HG03196 (cell line): ENCODE measurements around the gene FXN.
"Not testable (repeated sequence)": the region's sequence is repeated elsewhere in the genome, so short reads cannot be mapped to it uniquely, and the experiment has no call there.

Source experiments
- ATAC-seq: cut with Tn5 transposase; IDR thresholded peaks from one replicate; pipeline ENCODE4 v1.9.1; 2021; ENCODE audit not compliant: unreplicated experiment

Gene FXN

DNA sequence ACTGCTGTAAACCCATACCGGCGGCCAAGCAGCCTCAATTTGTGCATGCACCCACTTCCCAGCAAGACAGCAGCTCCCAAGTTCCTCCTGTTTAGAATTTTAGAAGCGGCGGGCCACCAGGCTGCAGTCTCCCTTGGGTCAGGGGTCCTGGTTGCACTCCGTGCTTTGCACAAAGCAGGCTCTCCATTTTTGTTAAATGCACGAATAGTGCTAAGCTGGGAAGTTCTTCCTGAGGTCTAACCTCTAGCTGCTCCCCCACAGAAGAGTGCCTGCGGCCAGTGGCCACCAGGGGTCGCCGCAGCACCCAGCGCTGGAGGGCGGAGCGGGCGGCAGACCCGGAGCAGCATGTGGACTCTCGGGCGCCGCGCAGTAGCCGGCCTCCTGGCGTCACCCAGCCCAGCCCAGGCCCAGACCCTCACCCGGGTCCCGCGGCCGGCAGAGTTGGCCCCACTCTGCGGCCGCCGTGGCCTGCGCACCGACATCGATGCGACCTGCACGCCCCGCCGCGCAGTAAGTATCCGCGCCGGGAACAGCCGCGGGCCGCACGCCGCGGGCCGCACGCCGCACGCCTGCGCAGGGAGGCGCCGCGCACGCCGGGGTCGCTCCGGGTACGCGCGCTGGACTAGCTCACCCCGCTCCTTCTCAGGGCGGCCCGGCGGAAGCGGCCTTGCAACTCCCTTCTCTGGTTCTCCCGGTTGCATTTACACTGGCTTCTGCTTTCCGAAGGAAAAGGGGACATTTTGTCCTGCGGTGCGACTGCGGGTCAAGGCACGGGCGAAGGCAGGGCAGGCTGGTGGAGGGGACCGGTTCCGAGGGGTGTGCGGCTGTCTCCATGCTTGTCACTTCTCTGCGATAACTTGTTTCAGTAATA is at the start of gene FXN:
FXN (plus strand) TSS at position 315 of the 871 bp plus-strand sequence; CDS start at position 346, 31 bp downstream.
- ATAC-seq: peak; percentile 95

- ATAC-seq: not testable (repeated sequence)
Measured at GRCh38 chr9:68986949-68987348, 48.6 kb upstream of the FXN start.

DNA sequence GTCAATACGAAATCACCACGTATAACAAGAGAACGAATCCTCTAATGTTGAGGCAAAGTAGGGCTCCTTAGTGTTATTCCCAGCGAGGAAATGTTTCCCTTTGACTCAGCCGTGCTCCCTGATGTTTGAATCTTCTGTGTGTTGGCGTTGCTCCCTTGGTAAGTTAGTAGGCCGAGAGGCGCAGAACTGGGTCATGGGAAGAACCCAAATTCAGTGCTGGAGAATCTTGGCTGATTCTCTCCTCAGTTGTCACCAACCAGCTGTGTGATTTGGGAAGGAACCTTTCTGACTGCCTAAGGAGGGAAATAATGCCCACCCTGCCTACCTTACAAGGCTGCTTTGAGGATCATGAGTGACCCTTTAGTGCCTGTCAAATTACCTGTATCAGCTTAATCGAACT is 44.1 kb upstream of the FXN start:
- ATAC-seq: no peak

- ATAC-seq: no peak
Measured at GRCh38 chr9:68995776-68996175, 39.8 kb upstream of the FXN start.

- no peak for ATAC-seq
Measured at GRCh38 chr9:68996462-68996861, 39.1 kb upstream of the FXN start.

- ATAC-seq: no peak
Measured at GRCh38 chr9:68997666-68998065, 37.9 kb upstream of the FXN start.

DNA sequence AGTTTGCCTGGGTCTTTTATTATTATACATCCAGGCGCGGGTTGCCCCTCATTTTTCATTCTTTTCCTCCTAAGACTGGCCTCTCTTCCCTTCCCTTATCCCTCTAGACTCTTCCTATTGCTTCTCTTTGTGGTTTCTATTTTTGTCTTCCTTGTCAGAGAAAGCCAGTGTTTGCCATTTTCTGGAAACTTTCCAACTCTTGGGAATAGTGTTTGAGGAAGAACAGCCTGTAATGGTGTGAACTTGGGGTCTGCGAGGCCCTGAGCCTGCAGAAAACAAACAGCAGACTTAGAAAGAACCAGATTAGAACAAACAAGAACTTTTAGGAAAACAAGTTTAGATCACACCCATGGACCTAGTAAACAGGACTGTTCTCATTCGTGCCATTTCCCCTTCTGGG is 37.2 kb upstream of the FXN start:
- ATAC-seq: no peak

- peak; percentile 43 for ATAC-seq
Measured at GRCh38 chr9:68998812-68999211, 36.7 kb upstream of the FXN start.

DNA sequence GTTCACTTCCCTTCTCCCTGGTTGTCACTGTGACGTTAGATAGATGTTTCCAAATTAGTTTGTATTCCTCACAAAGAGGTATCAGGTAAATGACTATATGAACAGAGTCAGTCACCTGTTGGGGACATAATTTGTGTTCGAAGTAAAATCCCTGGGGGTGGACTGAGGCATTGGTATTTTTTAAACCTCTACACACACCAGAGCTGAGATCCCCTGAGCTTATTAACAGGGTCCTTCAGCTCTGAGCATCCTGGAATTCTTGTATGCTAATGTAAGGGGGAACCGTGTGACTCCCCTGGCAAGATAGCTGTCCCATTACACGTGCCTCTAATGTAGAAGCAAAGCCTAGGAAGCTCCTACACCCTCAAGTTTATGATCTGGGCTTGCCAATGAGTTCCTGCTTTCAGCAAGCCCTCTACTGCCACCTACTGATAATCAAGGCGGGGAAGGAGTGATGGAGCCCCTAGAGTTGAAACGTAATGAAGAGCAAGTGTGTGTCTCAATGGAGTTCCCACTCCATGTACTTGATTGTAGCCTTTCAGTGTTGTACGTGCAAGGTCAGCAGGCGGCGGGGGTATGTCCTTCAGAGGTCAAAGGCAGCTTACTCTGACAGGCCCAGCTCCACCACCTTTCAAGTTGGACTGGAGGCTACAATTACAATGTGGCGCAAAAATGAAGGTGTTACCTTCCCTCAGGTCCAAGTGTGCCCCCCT is 36.0 kb upstream of the FXN start:
- ATAC-seq: peak; percentile 76

- ATAC-seq: no peak
Measured at GRCh38 chr9:69001921-69002320, 33.6 kb upstream of the FXN start.

- ATAC-seq: no peak
Measured at GRCh38 chr9:69003051-69003450, 32.5 kb upstream of the FXN start.

GRCh38 chr9:69004836-69005235 is 30.7 kb upstream of the FXN start:
- no peak for ATAC-seq

- no peak for ATAC-seq
Measured at GRCh38 chr9:69009708-69010107, 25.8 kb upstream of the FXN start.

GRCh38 chr9:69012696-69013381 is 22.7 kb upstream of the FXN start:
- no peak for ATAC-seq

DNA sequence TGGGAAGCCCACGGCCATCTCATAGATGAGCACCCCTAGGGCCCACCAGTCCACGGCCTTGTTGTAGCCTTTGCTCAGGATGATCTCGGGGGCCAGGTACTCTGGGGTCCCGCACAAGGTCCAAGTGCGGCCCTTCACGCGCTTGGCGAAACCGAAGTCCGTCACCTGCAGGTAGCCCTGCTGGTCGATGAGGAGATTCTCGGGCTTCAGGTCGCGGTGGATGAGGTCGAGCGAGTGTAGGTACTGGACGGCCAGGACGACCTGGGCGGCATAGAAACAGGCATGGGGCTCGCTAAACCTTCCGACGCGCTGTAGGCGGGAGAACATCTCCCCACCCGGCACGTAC is 22.2 kb upstream of the FXN start:
- no peak for ATAC-seq

DNA sequence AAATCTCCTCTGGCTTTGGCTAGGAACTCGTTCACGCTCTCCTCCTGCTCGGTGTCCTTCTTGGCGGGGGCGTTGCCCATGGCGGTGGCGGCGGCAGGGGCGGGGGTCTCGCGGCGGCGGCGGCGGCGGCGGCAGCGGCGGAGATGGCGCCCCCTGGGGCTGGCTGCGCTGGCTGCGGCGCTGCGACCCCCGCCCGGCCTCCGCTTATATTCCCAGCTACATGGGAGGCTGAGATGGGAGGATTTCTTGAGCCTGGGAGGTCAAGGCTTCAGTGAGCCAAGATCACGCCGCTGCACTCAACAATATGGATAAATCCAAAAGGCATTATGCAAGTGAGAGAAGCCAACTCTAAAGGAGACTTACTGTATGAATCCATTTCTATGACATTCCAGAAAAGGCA is 21.5 kb upstream of the FXN start, which contains the start of gene PRKACG:
PRKACG (minus strand) TSS at position 101 of the 400 bp plus-strand sequence; CDS start at position 80, 21 bp downstream.
- ATAC-seq: no peak

DNA sequence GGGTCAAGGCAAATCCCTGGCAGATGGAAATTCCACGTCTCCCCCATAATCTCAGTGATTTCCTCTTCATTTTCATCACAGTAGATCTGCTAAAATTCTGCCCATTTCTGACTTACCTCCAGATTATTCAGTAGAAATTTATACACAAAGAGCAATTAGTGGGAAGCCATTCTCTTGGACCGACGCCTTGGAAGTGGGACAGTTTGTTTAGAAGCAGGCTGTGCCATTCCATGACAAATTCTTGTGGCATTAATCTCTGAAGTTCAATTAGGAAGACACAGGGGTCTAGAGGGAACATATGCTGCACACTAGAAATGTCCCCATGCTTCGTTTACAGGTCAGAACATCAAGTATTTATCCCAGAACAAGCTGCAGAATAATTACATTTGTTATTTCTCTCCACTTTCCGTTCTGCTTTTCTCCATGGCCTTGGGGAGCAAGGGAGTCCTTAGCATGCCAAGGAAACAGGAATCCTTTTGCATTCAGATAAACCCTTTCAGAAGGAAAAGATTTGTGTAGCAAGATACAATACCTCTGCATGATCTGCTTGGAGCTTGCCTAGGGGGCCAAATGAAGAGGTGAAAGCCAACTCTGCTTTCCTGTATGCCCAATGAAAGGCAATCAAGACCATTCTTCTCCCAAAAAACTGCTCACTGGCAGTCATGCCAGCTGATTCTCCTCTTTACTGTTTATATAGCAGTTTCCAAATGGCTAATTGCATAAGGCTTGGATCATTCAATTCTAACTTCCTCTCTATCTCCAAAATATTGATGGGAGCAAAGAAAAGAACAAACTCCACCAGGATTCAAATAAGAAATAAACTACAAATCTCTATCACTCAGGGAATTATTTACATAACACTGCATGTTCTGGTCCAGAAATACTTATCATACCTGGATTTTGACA is 19.1 kb upstream of the FXN start:
- no peak for ATAC-seq

DNA sequence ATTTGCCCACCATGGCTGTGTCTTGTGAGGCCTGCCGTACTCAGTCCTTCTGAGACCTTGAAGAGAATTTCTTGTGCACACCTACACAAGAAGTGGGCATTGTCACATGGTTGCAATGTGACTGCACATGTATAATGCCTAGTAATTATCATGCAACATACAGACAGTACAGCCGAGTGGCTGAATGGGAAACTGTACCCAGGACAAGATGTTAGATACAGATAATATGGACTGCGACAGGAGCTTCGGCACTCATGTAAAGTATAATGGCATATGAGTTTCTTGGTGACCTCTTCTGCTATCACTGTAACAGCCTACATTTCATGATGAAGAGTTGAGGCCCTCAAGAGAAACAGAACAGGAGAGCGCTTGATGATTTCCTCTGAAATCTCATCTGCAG is 16.8 kb upstream of the FXN start:
- ATAC-seq: no peak

DNA sequence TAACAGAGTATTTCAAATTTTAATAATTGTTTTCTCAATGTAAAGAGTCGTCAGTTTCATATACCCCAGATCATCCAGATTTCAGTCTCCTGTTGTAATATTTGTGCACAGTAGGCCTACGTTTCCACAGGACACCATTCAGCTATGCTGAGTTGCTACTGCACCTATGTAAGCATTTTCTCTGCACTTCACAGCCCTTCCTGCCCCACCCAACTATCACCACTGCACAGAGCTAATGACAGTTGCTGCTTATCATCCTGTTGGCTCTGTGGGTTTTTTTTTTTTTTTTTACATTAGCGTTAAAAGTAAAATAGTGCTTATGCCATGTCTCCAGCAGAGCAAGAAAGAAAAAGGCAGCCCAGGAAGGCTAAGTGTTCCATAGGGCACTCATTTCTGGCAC is 15.7 kb upstream of the FXN start:
- no peak for ATAC-seq

DNA sequence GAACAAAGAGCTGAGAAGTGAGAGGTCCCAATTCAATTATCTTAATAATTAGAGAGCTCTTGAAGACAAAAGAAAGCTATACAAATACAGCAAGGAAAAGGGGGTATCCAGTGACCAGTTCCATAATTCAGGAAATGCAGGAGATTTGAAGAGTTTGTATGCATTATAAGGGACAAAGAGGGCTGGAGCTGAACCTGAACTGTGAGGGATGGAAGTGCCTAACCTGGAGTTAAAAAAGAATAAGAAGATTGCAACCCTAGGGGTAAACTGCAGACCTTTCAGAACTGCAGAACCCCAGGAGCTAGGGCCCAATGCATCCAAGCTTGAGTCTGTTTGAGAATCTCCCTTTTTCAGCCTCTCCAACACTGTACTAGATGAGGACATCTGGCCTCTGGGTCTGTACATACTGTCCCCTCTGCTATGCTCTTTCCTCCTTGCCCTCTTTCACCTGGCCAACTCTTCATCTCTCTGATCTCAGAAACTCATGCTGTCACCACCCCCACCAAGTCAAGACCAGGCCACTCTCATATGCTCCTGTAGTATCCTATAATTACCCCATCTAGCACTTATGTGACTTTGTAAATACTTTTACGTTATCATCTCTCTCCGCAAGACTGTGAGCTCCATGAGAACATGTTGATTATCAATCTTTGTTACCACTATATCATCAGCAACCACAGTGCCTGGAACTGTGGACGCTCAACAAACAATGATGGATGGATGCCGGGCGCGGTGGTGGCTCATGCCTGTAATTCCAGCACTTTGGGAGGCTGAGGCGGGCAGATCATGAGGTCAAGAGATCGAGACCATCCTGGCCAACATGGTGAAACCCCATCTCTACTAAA is 15.0 kb upstream of the FXN start:
- no peak for ATAC-seq
